Measurements from ENCODE around the gene G2E3. TPM values are rescaled to one million over a fixed set of nuclear protein-coding genes. Genes with fewer than 3 reads are reported as not detected.

The G2E3 gene
- total RNA-seq, 2 donors from 2014 or later = 6.6 to 8.8 TPM

- ATAC-seq (no peak), DNase-seq (no peak)
- no peaks in the 10 kb centered on the region for H3K9me3 ChIP-seq
- no peak for TF ChIP-seq POLR2A (IDR thresholded peaks at IDR 0.05)
- TF ChIP-seq, protein P1, sequence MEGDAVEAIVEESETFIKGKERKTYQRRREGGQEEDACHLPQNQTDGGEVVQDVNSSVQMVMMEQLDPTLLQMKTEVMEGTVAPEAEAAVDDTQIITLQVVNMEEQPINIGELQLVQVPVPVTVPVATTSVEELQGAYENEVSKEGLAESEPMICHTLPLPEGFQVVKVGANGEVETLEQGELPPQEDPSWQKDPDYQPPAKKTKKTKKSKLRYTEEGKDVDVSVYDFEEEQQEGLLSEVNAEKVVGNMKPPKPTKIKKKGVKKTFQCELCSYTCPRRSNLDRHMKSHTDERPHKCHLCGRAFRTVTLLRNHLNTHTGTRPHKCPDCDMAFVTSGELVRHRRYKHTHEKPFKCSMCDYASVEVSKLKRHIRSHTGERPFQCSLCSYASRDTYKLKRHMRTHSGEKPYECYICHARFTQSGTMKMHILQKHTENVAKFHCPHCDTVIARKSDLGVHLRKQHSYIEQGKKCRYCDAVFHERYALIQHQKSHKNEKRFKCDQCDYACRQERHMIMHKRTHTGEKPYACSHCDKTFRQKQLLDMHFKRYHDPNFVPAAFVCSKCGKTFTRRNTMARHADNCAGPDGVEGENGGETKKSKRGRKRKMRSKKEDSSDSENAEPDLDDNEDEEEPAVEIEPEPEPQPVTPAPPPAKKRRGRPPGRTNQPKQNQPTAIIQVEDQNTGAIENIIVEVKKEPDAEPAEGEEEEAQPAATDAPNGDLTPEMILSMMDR (IDR thresholded peaks at IDR 0.05) = no peak
- peak overlapping the region in 1 of 4 donors; percentile 74 for H3K27ac ChIP-seq
- 1% methylated on average over 16 of the region's 16 CpGs for WGBS, 2 donors
- H3K36me3 ChIP-seq (replicated peaks in 1 of 2; ENCODE audit: insufficient read depth in 1 of 2, low read depth in 2 of 2) = no peaks in the 10 kb centered on the region
- H3K27me3 ChIP-seq = no peaks in the 10 kb centered on the region
- H3K4me3 ChIP-seq = peak overlapping the region; percentile 54 to 63
- peaks cover 13% of the 10 kb centered on the region for H3K4me1 ChIP-seq
- intact Hi-C loops (cut with DNase I) = no loop called here
These were observed 707 bp downstream of the G2E3 start for GRCh38 chr14:30559638-30560091.

DNA sequence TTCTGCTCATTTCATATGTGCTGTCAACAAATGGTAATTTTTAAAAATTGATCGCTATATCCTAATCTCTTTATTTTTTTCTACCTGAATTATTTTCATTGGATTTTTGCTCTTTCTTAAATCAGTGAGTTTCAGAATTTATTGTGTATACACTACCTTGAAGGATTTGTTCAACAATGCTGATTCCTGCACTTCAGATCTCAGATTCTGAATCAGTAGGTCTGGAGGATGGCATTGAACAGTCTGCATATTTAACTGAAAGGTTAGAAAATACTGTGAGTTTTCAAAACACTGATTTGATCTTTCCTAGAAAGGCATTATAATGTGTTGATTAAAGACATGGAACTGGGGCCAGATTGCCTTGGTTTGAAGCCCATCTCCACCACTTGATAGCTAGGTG, 1.6 kb downstream of the G2E3 start:
- Histone ChIP-seq H3K4me3 (no peak overlapping the region), H3K27me3 (no peaks in the 10 kb centered on the region), H3K4me1 (peaks cover 13% of the 10 kb centered on the region), H3K27ac (no peak overlapping the region), H3K36me3 (replicated peaks in 1 of 2; ENCODE audit: insufficient read depth in 1 of 2, low read depth in 2 of 2) (no peaks in the 10 kb centered on the region), H3K9me3 (no peaks in the 10 kb centered on the region)
- no peak for TF ChIP-seq POLR2A (IDR thresholded peaks at IDR 0.05)
- TF ChIP-seq, protein P1 (IDR thresholded peaks at IDR 0.05) = no peak
- intact Hi-C loops (cut with DNase I) = no loop called here
- WGBS, 2 donors = 56 to 75% methylated on average over 1 of the region's 1 CpG
- ATAC-seq (no peak), DNase-seq (no peak)

DNA sequence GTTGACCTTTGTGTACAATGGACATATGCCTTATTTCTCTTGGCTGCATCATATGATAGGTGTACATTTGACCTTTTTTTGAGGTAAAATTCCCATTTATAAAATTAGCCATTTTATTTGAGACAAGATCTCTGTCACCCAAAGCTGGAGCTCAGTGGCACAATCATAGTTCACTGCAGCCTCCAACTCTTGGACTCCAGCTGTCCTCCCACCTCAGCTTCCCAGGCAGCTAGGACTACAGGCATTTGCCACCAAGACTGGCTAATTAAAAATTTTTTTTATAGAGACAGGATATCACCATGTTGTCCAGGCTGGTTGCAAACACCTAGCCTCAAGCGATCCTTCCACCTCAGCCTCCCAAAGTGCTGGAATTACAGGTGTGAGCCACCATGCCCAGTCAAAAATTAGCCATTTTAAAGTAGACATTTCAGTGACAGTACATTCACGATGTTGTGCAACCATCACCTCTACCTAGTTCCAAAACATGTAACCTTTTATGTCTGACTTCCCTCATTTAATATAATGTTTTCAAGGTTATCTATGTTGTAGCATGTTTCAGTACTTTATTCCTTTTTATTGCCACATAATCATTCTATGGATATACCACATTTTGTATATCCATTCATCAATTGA, 5.4 kb downstream of the G2E3 start:
- TF ChIP-seq POLR2A (IDR thresholded peaks at IDR 0.05) = no peak
- TF ChIP-seq, protein P1 (IDR thresholded peaks at IDR 0.05) = no peak
- 92 to 93% methylated on average over 2 of the region's 2 CpGs for WGBS, 2 donors

DNA sequence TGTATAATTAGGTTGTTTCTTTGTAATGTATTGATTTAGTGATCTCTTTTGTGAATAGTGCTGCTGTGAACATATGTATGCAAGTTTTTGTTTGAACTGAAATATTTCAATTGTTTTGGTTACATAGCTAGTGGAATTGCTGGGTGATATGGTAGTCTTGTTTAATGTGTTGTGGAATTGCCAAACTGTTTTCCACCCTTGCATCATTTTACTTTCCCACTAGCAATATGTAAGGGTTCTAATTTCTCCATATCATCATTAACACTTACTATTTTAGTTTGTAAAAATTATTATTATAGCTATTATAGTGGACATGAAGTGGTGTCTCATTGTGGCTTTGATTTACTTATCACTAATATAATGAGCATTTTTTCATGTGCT, 5.9 kb downstream of the G2E3 start:
- no peak overlapping the region for H3K27ac ChIP-seq
- H3K4me3 ChIP-seq = no peak overlapping the region
- H3K36me3 ChIP-seq (replicated peaks in 1 of 2; ENCODE audit: insufficient read depth in 1 of 2, low read depth in 2 of 2) = no peaks in the 10 kb centered on the region
- intact Hi-C loops (cut with DNase I) = no loop called here
- peaks cover 9% of the 10 kb centered on the region for H3K4me1 ChIP-seq
- ATAC-seq (no peak), DNase-seq (no peak)
- H3K9me3 ChIP-seq = no peaks in the 10 kb centered on the region
- H3K27me3 ChIP-seq = no peaks in the 10 kb centered on the region
- TF ChIP-seq, protein P1 (IDR thresholded peaks at IDR 0.05) = no peak
- no peak for TF ChIP-seq POLR2A (IDR thresholded peaks at IDR 0.05)

More for the DNA sequence above, 5.4 kb downstream of the G2E3 start:
- peaks cover 9% of the 10 kb centered on the region for H3K4me1 ChIP-seq
- no peak for ATAC-seq
- H3K9me3 ChIP-seq = no peaks in the 10 kb centered on the region
- no peak for DNase-seq
- no peak overlapping the region for H3K27ac ChIP-seq
- H3K4me3 ChIP-seq = no peak overlapping the region
- intact Hi-C loops (cut with DNase I) = no loop called here
- no peaks in the 10 kb centered on the region for H3K36me3 ChIP-seq (replicated peaks in 1 of 2; ENCODE audit: insufficient read depth in 1 of 2, low read depth in 2 of 2)
- no peaks in the 10 kb centered on the region for H3K27me3 ChIP-seq

Measured in body of pancreas (tissue), 4 donors.